ENCODE data around the gene SBF2. TPM values are rescaled to one million over a fixed set of nuclear protein-coding genes. Genes with fewer than 3 reads are reported as not detected.
A peak's percentile ranks its signal among the peaks of the same experiment; 100 is the strongest.

The SBF2 gene
- total and polyA plus RNA-seq, 9 of the 15 experiments (the other 6 are each of a cell fraction or from before 2014, with no cell fraction given), result 0.80 to 9.5 (median 5.0) TPM

GRCh38 chr11:9875862-9876261 lies 418.2 kb downstream of the SBF2 start:
- no TSS peak for BruUV-seq (replicated peaks)
- POLR2A ChIA-PET, result no interaction called here
- Histone ChIP-seq H3K4me2 (ENCODE audit: insufficient read depth, low read length) (no peak overlapping the region), H3K79me2 (ENCODE audit: control insufficient read depth, insufficient read depth, low read length) (no peaks in the 10 kb centered on the region), H3K4me3 (no peak overlapping the region), H3K4me1 (replicated peaks in 1 of 2; ENCODE audit: control insufficient read depth in 2 of 2, insufficient read depth in 2 of 2, low read length in 2 of 2) (peaks cover 0 to 4% of the 10 kb centered on the region in 2 experiments; a peak in 1 of 5 replicates), H3K9ac (ENCODE audit: insufficient read depth in 1 of 2, low read depth in 2 of 2, low read length in 2 of 2) (no peak overlapping the region), H3K27me3 (ENCODE audit: control insufficient read depth in 2 of 2, insufficient read depth in 2 of 2, low read length in 2 of 2) (no peaks in the 10 kb centered on the region), H4K20me1 (replicated peaks; ENCODE audit: control insufficient read depth, insufficient read depth, low read length) (no peaks in the 10 kb centered on the region), H3K36me3 (ENCODE audit: control insufficient read depth, insufficient read depth, low read length) (no peaks in the 10 kb centered on the region), H3K9me3 (replicated peaks; ENCODE audit: control insufficient read depth, insufficient read depth, low read depth, low read length) (no peaks in the 10 kb centered on the region), H3K27ac (ENCODE audit: extremely low read depth, low read depth, low read length) (no peak overlapping the region), H2AFZ (ENCODE audit: low read depth, low read length) (peak overlapping the region; percentile 57), H3K9me1 (ENCODE audit: control insufficient read depth, insufficient read depth, low read length) (no peaks in the 10 kb centered on the region)
- no peak for ATAC-seq
- TF ChIP-seq PCBP2 (IDR thresholded peaks at IDR 0.05; ENCODE audit: low read depth, low read length, poor library complexity, severe bottlenecking) (no peak), FOXK2 (conservative IDR thresholded peaks at IDR 0.05 in 1 of 2, IDR thresholded peaks at IDR 0.05 in 1 of 2; ENCODE audit: low read depth in 2 of 2) (no peak), E2F5 (CRISPR knock-in tag; IDR thresholded peaks at IDR 0.05) (no peak), GTF2E2 (tag; IDR thresholded peaks at IDR 0.05) (no peak), ZNF699 (CRISPR knock-in tag; IDR thresholded peaks at IDR 0.05; ENCODE audit: insufficient replicate concordance) (no peak), RBM34 (IDR thresholded peaks at IDR 0.05; ENCODE audit: borderline replicate concordance, insufficient read depth, low read length) (no peak), POLR3G (IDR thresholded peaks at IDR 0.05; ENCODE audit: extremely low read depth, insufficient read length, insufficient replicate concordance) (no peak), HDAC6 (IDR thresholded peaks at IDR 0.05; ENCODE audit: low read depth, low read length) (no peak), HSF4 (CRISPR knock-in tag; IDR thresholded peaks at IDR 0.05; ENCODE audit: borderline replicate concordance) (no peak), E2F6 (IDR thresholded peaks at IDR 0.05; ENCODE audit: borderline replicate concordance in 1 of 2, extremely low read depth in 1 of 2, insufficient read depth in 1 of 2, insufficient read length in 1 of 2, low read depth in 1 of 2, low read length in 1 of 2, poor library complexity in 1 of 2, severe bottlenecking in 1 of 2) (no peak), PTRF (tag; IDR thresholded peaks at IDR 0.05) (no peak), FOXJ2 (tag; IDR thresholded peaks at IDR 0.05) (no peak), ZNF431 (CRISPR knock-in tag; IDR thresholded peaks at IDR 0.05) (no peak)
- TF ChIP-seq, protein P1, sequence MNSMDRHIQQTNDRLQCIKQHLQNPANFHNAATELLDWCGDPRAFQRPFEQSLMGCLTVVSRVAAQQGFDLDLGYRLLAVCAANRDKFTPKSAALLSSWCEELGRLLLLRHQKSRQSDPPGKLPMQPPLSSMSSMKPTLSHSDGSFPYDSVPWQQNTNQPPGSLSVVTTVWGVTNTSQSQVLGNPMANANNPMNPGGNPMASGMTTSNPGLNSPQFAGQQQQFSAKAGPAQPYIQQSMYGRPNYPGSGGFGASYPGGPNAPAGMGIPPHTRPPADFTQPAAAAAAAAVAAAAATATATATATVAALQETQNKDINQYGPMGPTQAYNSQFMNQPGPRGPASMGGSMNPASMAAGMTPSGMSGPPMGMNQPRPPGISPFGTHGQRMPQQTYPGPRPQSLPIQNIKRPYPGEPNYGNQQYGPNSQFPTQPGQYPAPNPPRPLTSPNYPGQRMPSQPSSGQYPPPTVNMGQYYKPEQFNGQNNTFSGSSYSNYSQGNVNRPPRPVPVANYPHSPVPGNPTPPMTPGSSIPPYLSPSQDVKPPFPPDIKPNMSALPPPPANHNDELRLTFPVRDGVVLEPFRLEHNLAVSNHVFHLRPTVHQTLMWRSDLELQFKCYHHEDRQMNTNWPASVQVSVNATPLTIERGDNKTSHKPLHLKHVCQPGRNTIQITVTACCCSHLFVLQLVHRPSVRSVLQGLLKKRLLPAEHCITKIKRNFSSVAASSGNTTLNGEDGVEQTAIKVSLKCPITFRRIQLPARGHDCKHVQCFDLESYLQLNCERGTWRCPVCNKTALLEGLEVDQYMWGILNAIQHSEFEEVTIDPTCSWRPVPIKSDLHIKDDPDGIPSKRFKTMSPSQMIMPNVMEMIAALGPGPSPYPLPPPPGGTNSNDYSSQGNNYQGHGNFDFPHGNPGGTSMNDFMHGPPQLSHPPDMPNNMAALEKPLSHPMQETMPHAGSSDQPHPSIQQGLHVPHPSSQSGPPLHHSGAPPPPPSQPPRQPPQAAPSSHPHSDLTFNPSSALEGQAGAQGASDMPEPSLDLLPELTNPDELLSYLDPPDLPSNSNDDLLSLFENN (IDR thresholded peaks at IDR 0.05; ENCODE audit: low read depth in 2 of 2, low read length in 2 of 2), result no peak
- in situ Hi-C loops (cut with MboI), result no loop called here
- no peak for DNase-seq (ENCODE audit: extremely low read depth in 1 of 4, low spot score in 3 of 4)
- WGBS (ENCODE audit: insufficient coverage, low coverage, missing lambda C conversion rate), result 53% methylated on average over 6 of the region's 6 CpGs
- no peak for FAIRE-seq
- CTCF ChIA-PET (ENCODE audit: low intra/inter-chr PET ratio), result no interaction called here
- intact Hi-C loops (cut with micrococcal nuclease), result no loop called here
